PC-9 (cell line): ENCODE results near the gene SCN8A. TPM values are rescaled to one million over a fixed set of nuclear protein-coding genes. Genes with fewer than 3 reads are reported as not detected.

Experiments used
- BruUV-seq: library from RNA; stranded (reverse); fragments of 400-500 nt; replicated peaks from 2 replicates; lab custom pipeline; 2021; lab: Mats Ljungman, UMichigan
- CTCF ChIA-PET: fragments of 300-600 bp; sonication (Branson Sonifier 250); formaldehyde crosslinking; loops from one replicate; lab custom pipeline; 2022; ENCODE audit warnings: antibody characterized with exemption; lab: Charles Lee
- POLR2A ChIA-PET: fragments of 300-600 bp; sonication (Branson Sonifier 250); formaldehyde crosslinking; loops from one replicate; lab custom pipeline; 2022; ENCODE audit warnings: antibody characterized with exemption; ENCODE audit not compliant: unreplicated experiment; lab: Charles Lee
- DNase-seq, 2 experiments: peaks; one replicate each; pipeline versions ENCODE4 v3.0.0 to v3.0.0-alpha.2; 2015 to 2022; ENCODE audit warnings: mixed read lengths in 1 of 2
- H2AFZ ChIP-seq: fragments of 200-600 bp; sonication (generic); 2 replicates; pipeline ENCODE4 v1.8.1; 2017; ENCODE audit warnings: antibody characterized with exemption
- H3F3A ChIP-seq: fragments of 200-600 bp; sonication (generic); 2 replicates; pipeline ENCODE4 v1.8.1; 2017; ENCODE audit warnings: antibody characterized with exemption, mild to moderate bottlenecking, low read depth; ENCODE audit not compliant: insufficient read depth
- H3K27ac ChIP-seq: fragments of 200-600 bp; sonication (generic); 2 replicates; pipeline ENCODE4 v1.6.1; 2016; ENCODE audit warnings: mixed run types
- H3K27me3 ChIP-seq: fragments of 200-600 bp; sonication (generic); 2 replicates; pipeline ENCODE4 v1.6.1; 2016; ENCODE audit warnings: low read depth, mixed run types; ENCODE audit not compliant: insufficient read depth
- H3K36me3 ChIP-seq: fragments of 200-600 bp; sonication (generic); 2 replicates; pipeline ENCODE4 v1.6.1; 2016; ENCODE audit warnings: low read depth, mixed run types
- H3K4me1 ChIP-seq: fragments of 200-600 bp; sonication (generic); replicated peaks from 2 replicates; pipeline ENCODE4 v1.6.1; 2016; ENCODE audit warnings: mixed run types; ENCODE audit not compliant: insufficient read depth
- H3K4me2 ChIP-seq: fragments of 200-600 bp; sonication (generic); 2 replicates; pipeline ENCODE4 v1.6.1; 2017; ENCODE audit warnings: mixed run types
- H3K4me3 ChIP-seq: fragments of 200-600 bp; sonication (generic); 2 replicates; pipeline ENCODE4 v1.6.1; 2016; ENCODE audit warnings: mixed run types
- H3K79me2 ChIP-seq: fragments of 200-600 bp; sonication (generic); 2 replicates; pipeline ENCODE4 v1.6.1; 2017; ENCODE audit warnings: low read depth, mixed run types
- H3K9me2 ChIP-seq: fragments of 200-600 bp; sonication (generic); 2 replicates; pipeline ENCODE4 v1.8.1; 2017; ENCODE audit warnings: mild to moderate bottlenecking; ENCODE audit not compliant: insufficient read depth
- H3K9me3 ChIP-seq: fragments of 200-600 bp; sonication (generic); 2 replicates; pipeline ENCODE4 v1.8.1; 2016; ENCODE audit warnings: low read depth; ENCODE audit not compliant: insufficient read depth
- H4K20me1 ChIP-seq: fragments of 200-600 bp; sonication (generic); 2 replicates; pipeline ENCODE4 v1.8.1; 2017; ENCODE audit not compliant: insufficient read depth
- EZH2 ChIP-seq: fragments of 200-600 bp; sonication (generic); IDR thresholded peaks from 2 replicates; pipeline ENCODE4 v1.8.0; 2017; ENCODE audit warnings: antibody characterized with exemption, low read depth
- intact Hi-C: fragments of 100-400 bp; cut with micrococcal nuclease; formaldehyde crosslinking; loops from one replicate; pipeline ENCODE4 v1.10.0; 2022; ENCODE audit not compliant: unreplicated experiment
- total RNA-seq: library from RNA; stranded (reverse); gene quantifications from 2 replicates; pipeline ENCODE4 v1.2.3, GENCODE V29; 2021
- TF ChIP-seq, protein P1 (sequence below): fragments of 200-600 bp; sonication (generic); conservative IDR thresholded peaks from 2 replicates; pipeline ENCODE4 v1.6.1; 2017; ENCODE audit warnings: mixed run types, antibody characterized with exemption, mild to moderate bottlenecking, moderate library complexity

Gene SCN8A
- total RNA-seq, 1 experiment from 2014 or later, result 0.17 TPM

- intact Hi-C loops, result no loop called here
- Histone ChIP-seq H3K9me2 (no peaks in the 10 kb centered on the region), H3K4me2 (no peak overlapping the region), H3K4me1 (no peaks in the 10 kb centered on the region), H2AFZ (no peak overlapping the region), H3K27me3 (peaks cover 88% of the 10 kb centered on the region), H3K9me3 (no peaks in the 10 kb centered on the region), H3K27ac (no peak overlapping the region), H3K36me3 (no peaks in the 10 kb centered on the region), H4K20me1 (no peaks in the 10 kb centered on the region), H3K79me2 (no peaks in the 10 kb centered on the region), H3K4me3 (no peak overlapping the region), H3F3A (no peaks in the 10 kb centered on the region)
- CTCF ChIA-PET, result no interaction called here
- POLR2A ChIA-PET, result no interaction called here
- no peak for DNase-seq
- no TSS peak for BruUV-seq
- TF ChIP-seq, protein P1, sequence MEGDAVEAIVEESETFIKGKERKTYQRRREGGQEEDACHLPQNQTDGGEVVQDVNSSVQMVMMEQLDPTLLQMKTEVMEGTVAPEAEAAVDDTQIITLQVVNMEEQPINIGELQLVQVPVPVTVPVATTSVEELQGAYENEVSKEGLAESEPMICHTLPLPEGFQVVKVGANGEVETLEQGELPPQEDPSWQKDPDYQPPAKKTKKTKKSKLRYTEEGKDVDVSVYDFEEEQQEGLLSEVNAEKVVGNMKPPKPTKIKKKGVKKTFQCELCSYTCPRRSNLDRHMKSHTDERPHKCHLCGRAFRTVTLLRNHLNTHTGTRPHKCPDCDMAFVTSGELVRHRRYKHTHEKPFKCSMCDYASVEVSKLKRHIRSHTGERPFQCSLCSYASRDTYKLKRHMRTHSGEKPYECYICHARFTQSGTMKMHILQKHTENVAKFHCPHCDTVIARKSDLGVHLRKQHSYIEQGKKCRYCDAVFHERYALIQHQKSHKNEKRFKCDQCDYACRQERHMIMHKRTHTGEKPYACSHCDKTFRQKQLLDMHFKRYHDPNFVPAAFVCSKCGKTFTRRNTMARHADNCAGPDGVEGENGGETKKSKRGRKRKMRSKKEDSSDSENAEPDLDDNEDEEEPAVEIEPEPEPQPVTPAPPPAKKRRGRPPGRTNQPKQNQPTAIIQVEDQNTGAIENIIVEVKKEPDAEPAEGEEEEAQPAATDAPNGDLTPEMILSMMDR, result no peak
- no peak for TF ChIP-seq EZH2
Measured at GRCh38 chr12:51788876-51789275, 197.8 kb downstream of the SCN8A start.

DNA sequence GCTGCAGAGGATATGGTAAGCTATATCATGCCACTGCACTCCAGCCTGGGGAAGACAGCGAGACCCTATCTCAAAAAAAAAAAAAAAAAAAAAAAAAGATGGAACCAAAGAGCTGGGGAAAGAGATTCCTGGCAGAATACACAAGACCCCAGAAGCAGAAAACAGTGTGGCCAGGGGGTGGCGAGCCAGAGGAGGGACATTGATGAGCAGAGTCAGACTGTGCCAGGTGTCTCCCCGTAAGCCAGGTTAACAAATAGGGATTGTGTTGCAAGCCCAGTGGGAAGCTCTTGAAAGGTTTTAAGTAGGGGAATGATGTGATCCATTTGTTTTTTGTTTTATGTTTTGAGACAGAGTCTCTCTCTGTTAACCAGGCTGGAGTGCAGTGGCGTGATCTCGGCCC, 201.4 kb downstream of the SCN8A start:
- Histone ChIP-seq H3K4me1 (no peaks in the 10 kb centered on the region), H3K4me2 (no peak overlapping the region), H3K36me3 (no peaks in the 10 kb centered on the region), H3K9me2 (no peaks in the 10 kb centered on the region), H2AFZ (no peak overlapping the region), H3F3A (no peaks in the 10 kb centered on the region), H4K20me1 (no peaks in the 10 kb centered on the region), H3K9me3 (no peaks in the 10 kb centered on the region), H3K27me3 (peaks cover 85% of the 10 kb centered on the region), H3K27ac (no peak overlapping the region), H3K79me2 (no peaks in the 10 kb centered on the region), H3K4me3 (no peak overlapping the region)
- intact Hi-C loops, result no loop called here
- CTCF ChIA-PET, result no interaction called here
- POLR2A ChIA-PET, result no interaction called here
- TF ChIP-seq, protein P1, result no peak
- TF ChIP-seq EZH2, result no peak
- DNase-seq, result no peak
- BruUV-seq, result no TSS peak

DNA sequence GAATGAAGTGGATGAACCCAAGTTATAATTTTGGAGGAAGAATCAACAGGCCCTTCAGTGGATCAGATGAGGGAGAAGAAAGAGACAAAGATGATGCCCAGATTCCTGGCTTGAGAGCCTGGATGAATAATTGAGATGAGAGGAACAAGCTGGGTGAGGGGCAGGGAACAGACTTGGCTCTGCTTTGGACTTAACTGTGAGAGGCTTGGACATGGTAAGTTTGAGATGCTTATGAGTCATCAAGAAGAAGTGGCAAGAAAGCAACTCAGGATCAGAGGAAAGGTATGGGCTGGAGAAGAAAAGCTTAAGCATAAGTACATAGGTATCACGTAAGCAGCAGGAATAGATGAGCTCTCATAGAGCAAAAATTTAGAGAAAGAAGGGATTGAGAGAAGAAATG, 202.2 kb downstream of the SCN8A start:
- Histone ChIP-seq H3K4me2 (no peak overlapping the region), H3K27me3 (peaks cover 79% of the 10 kb centered on the region), H4K20me1 (no peaks in the 10 kb centered on the region), H3K4me3 (no peak overlapping the region), H3K9me3 (no peaks in the 10 kb centered on the region), H3K27ac (no peak overlapping the region), H2AFZ (no peak overlapping the region), H3K4me1 (no peaks in the 10 kb centered on the region), H3K79me2 (no peaks in the 10 kb centered on the region), H3K9me2 (no peaks in the 10 kb centered on the region), H3F3A (no peaks in the 10 kb centered on the region), H3K36me3 (no peaks in the 10 kb centered on the region)
- CTCF ChIA-PET, result no interaction called here
- TF ChIP-seq EZH2, result no peak
- TF ChIP-seq, protein P1, result no peak
- POLR2A ChIA-PET, result no interaction called here
- no TSS peak for BruUV-seq
- intact Hi-C loops, result no loop called here
- no peak for DNase-seq
